Activated naive CD4-positive, alpha-beta T cell treated with anti-CD3 and anti-CD28 coated beads, Interleukin-2, amount 10 ng/mL, durations not matched to agents 7 days and 5 days (primary cell): ENCODE data around the gene CLDN9.
A peak's percentile ranks its signal among the peaks of the same experiment; 100 is the strongest.

Experiments
- CTCF ChIA-PET: fragments of 350-600 bp; sonication (Branson Sonifier 250); formaldehyde crosslinking; loops from one replicate; lab custom pipeline; 2021; ENCODE audit warnings: antibody characterized with exemption; lab: Charles Lee
- DNase-seq: peaks from one replicate; pipeline ENCODE4 v3.0.0-alpha.2; 2020
- H3K27ac Mint-ChIP-seq: one replicate; pipeline ENCODE4 v1.8.0; 2021; ENCODE audit warnings: mild to moderate bottlenecking, moderate library complexity, mixed read lengths
- H3K27me3 Mint-ChIP-seq: one replicate; pipeline ENCODE4 v1.8.0; 2021; ENCODE audit warnings: mild to moderate bottlenecking, mixed read lengths
- H3K36me3 Mint-ChIP-seq: one replicate; pipeline ENCODE4 v1.8.0; 2021; ENCODE audit warnings: mixed read lengths
- H3K4me1 Mint-ChIP-seq: one replicate; pipeline ENCODE4 v1.8.0; 2021; ENCODE audit warnings: mixed read lengths
- H3K4me3 Mint-ChIP-seq: one replicate; pipeline ENCODE4 v1.8.0; 2021; ENCODE audit warnings: mild to moderate bottlenecking, moderate library complexity, mixed read lengths
- H3K9me3 Mint-ChIP-seq: one replicate; pipeline ENCODE4 v1.8.0; 2021; ENCODE audit warnings: mixed read lengths

The CLDN9 gene

GRCh38 chr16:2970563-2970962, 42.2 kb upstream of the CLDN9 start:
- Mint-ChIP-seq H3K4me1 (peaks cover 29% of the 10 kb centered on the region), H3K27ac (peak overlapping the region; percentile 62), H3K4me3 (peak overlapping the region; percentile 74), H3K9me3 (no peaks in the 10 kb centered on the region), H3K36me3 (peaks cover 10% of the 10 kb centered on the region), H3K27me3 (peaks cover 35% of the 10 kb centered on the region)
- CTCF ChIA-PET: interaction anchor here (0.9 to 2.0 kb wide), 7 partner anchors 8 to 230 kb away, joined by 3 to 14 read pairs (median 4); partner anchors contain the start of genes CLDN6, FLYWCH2 and PKMYT1
- DNase-seq: no peak

- Mint-ChIP-seq H3K4me3 (peak overlapping the region; percentile 74), H3K27ac (peak overlapping the region; percentile 62), H3K4me1 (peaks cover 26% of the 10 kb centered on the region), H3K27me3 (peaks cover 27% of the 10 kb centered on the region), H3K9me3 (no peaks in the 10 kb centered on the region), H3K36me3 (peaks cover 10% of the 10 kb centered on the region)
- DNase-seq: no peak
- CTCF ChIA-PET: interaction anchor here (1.4 kb wide), 1 partner anchor 9 kb away, joined by 5 read pairs; no protein-coding TSS in a partner anchor
Observed at GRCh38 chr16:2971134-2971984, 41.4 kb upstream of the CLDN9 start.

- H3K9me3 Mint-ChIP-seq: no peaks in the 10 kb centered on the region
- CTCF ChIA-PET: interaction anchor here (1.4 kb wide), 1 partner anchor 10 kb away, joined by 5 read pairs; no protein-coding TSS in a partner anchor
- H3K4me1 Mint-ChIP-seq: peaks cover 30% of the 10 kb centered on the region
- peak overlapping the region; percentile 21 for H3K4me3 Mint-ChIP-seq
- H3K27ac Mint-ChIP-seq: peak overlapping the region; percentile 72
- DNase-seq: no peak
- H3K36me3 Mint-ChIP-seq: peaks cover 15% of the 10 kb centered on the region
- H3K27me3 Mint-ChIP-seq: peaks cover 19% of the 10 kb centered on the region
Observed at GRCh38 chr16:2971985-2972784, 40.5 kb upstream of the CLDN9 start.

- Mint-ChIP-seq H3K4me3 (no peak overlapping the region), H3K36me3 (peaks cover 20% of the 10 kb centered on the region), H3K9me3 (no peaks in the 10 kb centered on the region), H3K27me3 (peaks cover 10% of the 10 kb centered on the region), H3K4me1 (peaks cover 35% of the 10 kb centered on the region), H3K27ac (peak overlapping the region; percentile 49)
- DNase-seq: no peak
- CTCF ChIA-PET: no interaction called here
Observed at GRCh38 chr16:2973093-2973492, 39.6 kb upstream of the CLDN9 start.

- peaks cover 3% of the 10 kb centered on the region for H3K27me3 Mint-ChIP-seq
- no peaks in the 10 kb centered on the region for H3K9me3 Mint-ChIP-seq
- no peak overlapping the region for H3K27ac Mint-ChIP-seq
- peaks cover 23% of the 10 kb centered on the region for H3K36me3 Mint-ChIP-seq
- no peak for DNase-seq
- CTCF ChIA-PET: no interaction called here
- H3K4me3 Mint-ChIP-seq: no peak overlapping the region
- peaks cover 32% of the 10 kb centered on the region for H3K4me1 Mint-ChIP-seq
Observed at GRCh38 chr16:2973605-2974318, 39.0 kb upstream of the CLDN9 start.

- H3K27me3 Mint-ChIP-seq: no peaks in the 10 kb centered on the region
- DNase-seq: no peak
- no peak overlapping the region for H3K4me3 Mint-ChIP-seq
- no peak overlapping the region for H3K27ac Mint-ChIP-seq
- peaks cover 23% of the 10 kb centered on the region for H3K36me3 Mint-ChIP-seq
- CTCF ChIA-PET: interaction anchor here (1.1 to 1.2 kb wide), 2 partner anchors 11 to 54 kb away, joined by 3 read pairs; no protein-coding TSS in a partner anchor
- H3K9me3 Mint-ChIP-seq: no peaks in the 10 kb centered on the region
- peaks cover 34% of the 10 kb centered on the region for H3K4me1 Mint-ChIP-seq
Observed at GRCh38 chr16:2974319-2975056, 38.2 kb upstream of the CLDN9 start.

- no peak overlapping the region for H3K27ac Mint-ChIP-seq
- CTCF ChIA-PET: interaction anchor here (1.1 to 1.2 kb wide), 2 partner anchors 12 to 53 kb away, joined by 3 read pairs; no protein-coding TSS in a partner anchor
- no peaks in the 10 kb centered on the region for H3K9me3 Mint-ChIP-seq
- peaks cover 23% of the 10 kb centered on the region for H3K36me3 Mint-ChIP-seq
- no peak overlapping the region for H3K4me3 Mint-ChIP-seq
- H3K4me1 Mint-ChIP-seq: peaks cover 35% of the 10 kb centered on the region
- DNase-seq: no peak
- H3K27me3 Mint-ChIP-seq: no peaks in the 10 kb centered on the region
Observed at GRCh38 chr16:2975161-2975795, 37.4 kb upstream of the CLDN9 start.

GRCh38 chr16:2976201-2976600, 36.5 kb upstream of the CLDN9 start:
- Mint-ChIP-seq H3K36me3 (peaks cover 23% of the 10 kb centered on the region), H3K4me1 (peaks cover 32% of the 10 kb centered on the region), H3K4me3 (no peak overlapping the region), H3K27me3 (no peaks in the 10 kb centered on the region), H3K27ac (no peak overlapping the region), H3K9me3 (no peaks in the 10 kb centered on the region)
- no peak for DNase-seq
- CTCF ChIA-PET: no interaction called here

GRCh38 chr16:2976673-2977072, 36.0 kb upstream of the CLDN9 start:
- Mint-ChIP-seq H3K4me1 (peaks cover 36% of the 10 kb centered on the region), H3K27me3 (no peaks in the 10 kb centered on the region), H3K4me3 (no peak overlapping the region), H3K36me3 (peaks cover 23% of the 10 kb centered on the region), H3K27ac (peak overlapping the region; percentile 67), H3K9me3 (no peaks in the 10 kb centered on the region)
- DNase-seq: no peak
- CTCF ChIA-PET: no interaction called here

- Mint-ChIP-seq H3K4me3 (no peak overlapping the region), H3K4me1 (peaks cover 35% of the 10 kb centered on the region), H3K27me3 (peaks cover 2% of the 10 kb centered on the region), H3K9me3 (no peaks in the 10 kb centered on the region), H3K36me3 (peaks cover 17% of the 10 kb centered on the region), H3K27ac (no peak overlapping the region)
- CTCF ChIA-PET: interaction anchor here (1.2 to 1.3 kb wide), 2 partner anchors 7 to 51 kb away, joined by 3 to 6 read pairs; no protein-coding TSS in a partner anchor
- DNase-seq: no peak
Observed at GRCh38 chr16:2977440-2977839, 35.3 kb upstream of the CLDN9 start.

- CTCF ChIA-PET: interaction anchor here (1.5 to 2.2 kb wide), 2 partner anchors 10 to 28 kb away, joined by 5 to 14 read pairs; partner anchors contain the start of gene PAQR4
- Mint-ChIP-seq H3K9me3 (no peaks in the 10 kb centered on the region), H3K4me3 (peak overlapping the region; percentile 88), H3K27me3 (peaks cover 16% of the 10 kb centered on the region), H3K4me1 (peaks cover 46% of the 10 kb centered on the region), H3K27ac (peak overlapping the region; percentile 86), H3K36me3 (peaks cover 13% of the 10 kb centered on the region)
- DNase-seq: peak; percentile 60
Observed at GRCh38 chr16:2979669-2980226, 33.0 kb upstream of the CLDN9 start.
